ENCODE results near the gene LDB2.
A peak's percentile ranks its signal among the peaks of the same experiment; 100 is the strongest.
"Not testable (repeated sequence)": the region's sequence is repeated elsewhere in the genome, so short reads cannot be mapped to it uniquely, and the experiment has no call there.

Gene LDB2

DNA sequence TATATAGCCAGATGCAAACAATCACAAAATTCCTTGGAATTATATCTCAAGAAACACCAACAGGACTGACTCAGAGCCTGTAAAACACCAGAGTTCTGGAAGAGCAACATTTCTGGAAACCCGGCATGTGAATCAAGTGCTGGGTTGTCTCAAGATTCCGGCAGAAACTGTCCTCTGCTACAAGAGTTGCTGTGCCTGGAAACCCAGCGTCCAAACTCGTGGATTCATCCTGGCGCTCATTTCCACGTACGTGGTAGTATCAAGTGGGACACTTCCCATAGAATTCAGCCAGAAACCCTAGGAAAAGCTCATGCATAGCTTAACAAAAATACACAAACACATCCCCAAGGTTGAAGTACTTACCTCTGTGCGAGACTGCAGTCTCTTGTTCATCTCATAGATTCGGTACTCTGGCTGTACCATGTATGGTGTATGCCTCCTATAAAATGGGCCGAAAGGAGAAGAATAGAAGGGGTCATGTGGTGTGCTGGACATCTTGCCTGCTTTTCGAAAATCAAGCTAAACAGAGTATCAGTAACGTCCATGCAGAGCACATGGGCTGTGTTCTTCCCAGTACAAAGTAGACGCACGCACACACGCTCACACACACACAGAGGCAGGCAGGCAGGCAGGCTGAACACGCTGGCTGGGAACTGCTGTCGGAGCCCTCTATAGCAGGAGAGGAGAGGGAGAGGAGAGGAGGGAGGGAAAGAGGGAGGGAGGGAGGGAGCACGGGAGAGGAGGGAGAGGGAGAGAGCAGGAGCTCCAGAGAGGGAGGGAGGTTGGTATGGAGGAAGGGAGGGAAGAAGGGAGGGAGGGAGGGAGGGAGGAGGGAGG is at the start of gene LDB2:
LDB2 (minus strand) TSS at position 655 of the 837 bp plus-strand sequence.
- DNase-seq, result no peak

DNA sequence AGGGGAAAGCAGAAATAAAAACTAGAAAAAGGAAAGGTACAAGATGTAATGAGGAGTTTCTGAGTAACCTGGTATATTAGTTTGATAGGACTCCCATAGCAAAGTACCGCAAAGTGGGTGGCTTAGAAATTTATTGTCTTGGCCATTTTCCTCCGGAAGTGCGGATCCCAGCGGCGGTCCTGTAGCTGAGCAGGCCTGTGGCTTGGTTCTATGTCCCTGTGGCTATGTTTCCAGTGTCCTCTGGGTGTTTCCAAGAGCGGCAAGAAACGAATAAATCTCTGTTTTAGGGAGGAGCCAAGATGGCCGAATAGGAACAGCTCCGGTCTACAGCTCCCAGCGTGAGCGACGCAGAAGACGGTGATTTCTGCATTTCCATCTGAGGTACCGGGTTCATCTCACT is 44.0 kb upstream of the LDB2 start:
- peak in 2 of 3 donors; percentile 1 to 3 for DNase-seq

DNA sequence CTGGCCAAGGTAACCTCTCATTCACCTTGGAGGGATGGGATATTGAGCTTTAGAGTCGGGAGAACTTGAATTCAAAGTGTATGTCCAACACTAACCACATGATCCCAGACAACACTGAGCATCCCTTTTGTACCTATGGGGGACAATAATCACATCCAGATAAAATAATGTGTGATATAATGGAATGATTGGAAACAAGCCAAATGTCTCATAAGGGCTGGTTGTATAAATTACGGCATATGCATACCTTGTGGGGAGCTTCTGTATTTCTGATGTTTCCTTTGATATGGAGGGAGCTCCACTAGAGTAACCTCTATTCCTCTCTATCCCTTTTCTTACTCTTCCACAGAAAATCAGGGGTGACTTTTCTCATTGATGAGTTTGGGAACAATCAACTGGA is 40.7 kb upstream of the LDB2 start:
- no peak for DNase-seq

DNA sequence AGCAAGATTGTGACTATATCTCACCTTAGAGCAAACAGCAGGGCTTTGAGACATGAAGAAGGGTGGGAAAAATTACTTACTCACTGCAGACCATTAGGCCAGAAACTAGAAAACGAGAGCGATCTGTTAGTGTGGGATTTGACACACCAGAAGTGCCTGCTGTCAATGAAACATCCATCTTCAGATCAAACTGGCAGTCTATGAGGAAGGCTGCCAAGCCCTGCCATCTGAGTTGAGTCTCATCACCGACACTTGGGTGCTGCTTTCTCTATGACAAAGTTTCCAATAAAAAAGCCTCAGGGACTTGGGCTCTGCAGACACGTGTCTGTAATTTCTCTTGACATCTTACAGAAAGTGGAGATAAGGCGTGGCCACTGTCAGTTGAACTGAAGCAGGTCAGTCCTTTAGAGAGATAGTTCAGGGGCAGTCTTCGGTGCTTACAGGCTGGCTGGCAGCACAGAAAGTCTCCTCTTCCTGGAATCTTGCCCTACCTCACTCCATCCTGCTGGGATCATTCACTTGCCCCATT is 40.1 kb upstream of the LDB2 start:
- DNase-seq, result no peak

DNA sequence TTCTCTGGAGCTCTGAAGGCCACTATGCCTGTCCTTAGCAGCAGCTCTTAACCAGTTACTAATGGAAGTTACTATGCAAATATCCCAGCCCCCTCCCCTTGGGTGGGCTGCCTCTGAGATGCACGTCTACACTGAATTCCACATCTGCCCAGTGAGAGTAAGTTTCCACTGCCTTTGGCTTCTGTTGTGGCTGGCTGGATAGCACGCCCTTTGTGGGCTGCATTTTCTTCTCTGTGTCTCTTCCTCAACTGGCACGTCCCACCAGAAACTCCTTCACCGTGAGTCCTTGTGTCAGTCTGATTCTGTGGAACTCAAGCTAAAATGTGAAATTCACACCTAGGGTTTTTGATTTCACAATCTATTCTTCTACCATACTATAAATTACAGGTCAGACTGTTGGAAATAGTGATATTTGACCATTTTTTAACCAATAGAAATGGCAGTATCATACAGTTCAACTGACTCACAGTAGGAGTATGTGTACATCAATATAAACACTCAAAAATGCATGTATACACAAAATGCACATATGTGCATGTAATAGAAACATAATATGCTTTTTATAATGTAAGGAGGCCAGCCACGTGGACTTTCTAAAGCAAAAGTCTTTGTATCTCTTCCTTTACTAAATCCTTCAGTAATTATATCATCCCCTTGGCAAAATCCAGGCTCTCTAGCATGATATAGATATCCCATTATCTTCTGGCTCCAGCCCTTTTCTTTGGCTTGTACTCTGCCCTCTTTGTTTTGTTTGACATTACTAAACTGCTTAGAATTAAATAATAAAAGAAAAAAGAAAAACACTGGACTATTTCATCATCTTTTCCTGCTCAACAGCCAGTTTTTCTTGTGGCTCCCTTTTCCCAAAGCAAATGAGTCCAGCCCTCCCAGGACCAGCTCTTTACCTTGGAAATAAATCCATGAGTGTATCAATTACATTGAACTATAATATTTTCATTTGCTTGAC is 33.2 kb upstream of the LDB2 start:
- DNase-seq, result no peak

DNA sequence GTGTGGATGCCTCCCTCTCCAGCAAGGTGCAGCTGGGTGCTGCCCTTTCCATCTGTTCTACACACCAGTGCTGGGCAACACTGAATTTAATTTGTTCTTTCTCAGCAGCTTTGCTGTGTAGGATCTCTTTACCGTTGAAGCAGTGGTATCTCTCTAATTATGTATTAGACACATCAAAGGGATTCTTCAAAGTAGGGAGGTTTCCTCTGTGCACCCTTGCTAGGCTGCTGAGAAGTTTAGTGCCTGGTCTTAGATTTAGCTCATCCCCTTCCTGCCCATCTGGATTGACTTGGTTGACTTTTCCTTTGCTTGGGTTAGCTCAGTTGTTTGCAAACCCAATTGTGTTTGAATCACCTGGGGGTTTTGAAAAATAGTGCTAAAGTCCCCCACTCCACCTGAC is 27.8 kb upstream of the LDB2 start:
- DNase-seq, result no peak

DNA sequence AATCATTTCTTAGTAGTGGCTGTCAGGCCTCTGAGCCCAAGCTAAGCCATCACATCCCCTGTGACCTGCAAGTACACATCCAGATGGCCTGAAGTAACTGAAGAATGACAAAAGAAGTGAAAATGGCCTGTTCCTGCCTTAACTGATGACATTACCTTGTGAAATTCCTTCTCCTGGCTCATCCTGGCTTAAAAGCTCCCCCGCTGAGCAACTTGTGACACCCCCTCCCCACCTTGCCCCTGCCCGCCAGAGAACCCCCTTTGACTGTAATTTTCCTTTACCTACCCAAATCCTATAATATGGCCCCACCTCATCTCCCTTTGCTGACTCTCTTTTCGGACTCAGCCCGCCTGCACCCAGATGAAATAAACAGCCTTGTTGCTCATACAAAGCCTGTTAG is 20.3 kb upstream of the LDB2 start:
- DNase-seq, result not testable (repeated sequence)

DNA sequence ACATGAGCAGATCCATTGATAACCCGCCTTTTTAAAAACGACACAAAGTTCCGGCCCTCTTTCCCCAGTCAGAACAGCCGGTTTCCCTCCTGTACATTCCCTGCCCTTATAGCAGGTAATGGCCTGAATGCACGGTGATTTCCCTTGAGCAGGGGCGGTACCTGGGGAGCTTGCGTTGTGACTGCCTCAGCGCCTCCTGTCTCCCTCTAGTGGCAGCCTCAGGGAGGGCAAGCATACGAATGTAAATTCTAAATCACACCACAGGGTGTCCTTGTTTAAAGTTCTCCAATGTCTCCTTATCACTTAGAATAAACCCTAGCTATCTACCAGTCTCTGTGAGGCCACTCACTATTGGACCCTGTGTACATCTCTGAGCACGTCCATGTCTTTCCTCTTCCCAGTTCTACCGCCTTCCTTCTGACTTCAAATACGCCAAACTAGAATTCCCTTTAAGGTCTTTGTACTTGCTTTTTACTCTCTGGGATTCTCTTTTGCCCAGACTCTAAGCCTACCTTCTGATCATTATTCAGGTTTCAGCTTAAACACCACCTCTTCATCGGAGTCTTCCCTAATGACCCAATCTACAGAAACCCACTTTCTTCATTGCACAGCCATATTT is 18.4 kb upstream of the LDB2 start:
- DNase-seq, result peak; percentile 45 to 70 (median 68)

DNA sequence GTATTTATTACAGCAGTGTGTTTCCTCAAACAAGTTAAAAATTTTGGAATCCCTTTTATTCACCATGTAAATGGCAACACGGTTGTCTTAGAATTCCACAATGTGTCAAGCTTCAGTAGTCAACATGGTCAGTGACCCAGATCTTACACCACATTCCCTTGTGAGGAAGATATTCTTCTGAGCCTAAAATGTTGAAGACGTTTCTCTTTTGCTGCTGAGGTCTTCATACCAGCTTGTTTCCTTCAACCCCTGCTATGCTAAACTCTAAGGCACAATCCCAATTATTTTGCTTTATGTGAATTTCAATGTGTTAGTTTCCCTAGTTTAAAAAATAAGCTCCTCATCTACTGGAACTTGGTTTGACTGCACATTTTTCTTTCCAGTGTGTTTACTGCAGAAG is 17.6 kb upstream of the LDB2 start:
- DNase-seq, result no peak

DNA sequence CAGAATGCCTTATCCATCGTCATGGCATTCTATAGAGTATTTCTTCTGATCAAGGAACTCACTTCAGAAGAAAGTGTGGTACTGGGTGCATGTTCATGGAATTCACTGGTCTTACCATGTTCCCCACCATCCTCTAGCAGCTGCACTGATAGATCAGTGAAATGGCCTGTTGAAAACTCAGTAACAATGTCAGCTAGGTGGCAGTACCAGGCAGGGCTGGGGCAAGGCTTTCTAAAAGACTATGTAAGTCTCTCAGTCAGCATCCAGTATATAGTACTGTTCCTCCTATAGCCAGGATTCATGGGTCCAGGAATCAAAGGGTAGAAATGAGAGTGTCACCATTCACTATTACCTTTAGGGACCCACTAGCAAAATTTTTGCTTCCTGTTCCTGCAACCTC is 15.8 kb upstream of the LDB2 start:
- DNase-seq, result no peak

DNA sequence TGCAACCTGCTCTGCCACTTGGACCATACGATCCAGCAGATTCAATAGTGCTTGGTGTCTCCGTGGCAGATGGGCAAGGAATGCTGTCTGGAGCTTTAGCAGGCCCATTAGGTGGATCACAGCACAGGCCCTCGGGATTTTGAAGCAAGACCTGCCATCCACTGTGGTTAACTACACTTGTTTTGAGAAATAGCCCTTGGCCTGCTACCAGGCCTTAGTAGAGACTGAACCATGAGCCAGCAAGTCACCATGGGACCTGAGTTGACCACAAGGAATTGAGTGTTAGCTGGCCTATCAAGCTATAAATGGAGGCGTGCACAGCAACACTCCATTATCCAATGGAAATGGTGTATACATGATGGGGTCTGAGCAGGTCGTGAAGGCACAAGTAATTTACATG is 14.5 kb upstream of the LDB2 start:
- DNase-seq, result no peak

DNA sequence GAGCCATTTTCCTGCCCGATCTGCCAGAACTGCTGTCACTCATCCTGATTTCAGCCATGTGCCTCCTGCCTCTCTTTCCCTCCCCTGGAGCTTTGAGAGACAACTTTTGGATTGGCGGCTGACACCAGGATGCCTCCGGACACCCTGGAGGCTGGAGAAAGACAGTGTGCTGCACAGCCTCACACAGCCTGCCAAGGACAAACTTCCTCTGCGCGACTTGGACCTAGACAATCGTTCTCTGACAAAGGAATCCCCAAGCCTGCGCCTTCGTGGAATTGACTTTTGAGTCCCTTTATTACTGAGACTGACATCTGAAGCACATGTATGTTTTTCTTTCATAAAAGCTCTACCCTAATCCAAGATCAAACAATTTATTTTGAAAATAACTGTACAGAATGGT is 10.8 kb upstream of the LDB2 start:
- no peak for DNase-seq

DNA sequence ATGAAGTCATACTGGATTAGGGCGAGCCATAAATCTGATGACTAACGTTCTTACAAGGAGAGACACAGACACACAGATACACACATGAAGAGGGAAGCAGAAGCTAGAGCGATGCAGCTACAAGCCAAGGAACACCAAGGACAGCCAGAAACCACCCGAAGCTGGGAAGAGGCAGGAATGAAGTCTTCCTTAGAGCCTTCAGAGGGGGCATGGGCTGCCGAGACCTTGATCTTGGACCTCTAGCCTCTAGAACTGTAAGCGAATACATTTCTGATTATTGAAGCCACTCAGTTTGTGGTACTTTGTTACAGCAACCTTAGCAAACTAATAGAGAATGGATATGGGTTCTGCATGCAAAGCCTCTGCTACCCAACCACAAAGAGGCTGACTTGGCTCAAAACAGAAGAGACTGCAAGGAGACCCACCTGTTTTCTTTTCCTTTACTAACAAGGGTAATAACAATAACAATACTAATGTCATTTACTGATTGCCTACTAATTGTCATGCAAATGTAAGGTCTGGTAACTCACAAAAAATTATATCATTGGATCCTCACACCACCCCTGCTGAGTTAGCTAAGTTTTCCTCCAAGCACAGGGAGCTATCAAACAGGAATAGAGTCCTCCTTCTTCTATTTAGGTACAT is 10.1 kb upstream of the LDB2 start:
- no peak for DNase-seq

DNA sequence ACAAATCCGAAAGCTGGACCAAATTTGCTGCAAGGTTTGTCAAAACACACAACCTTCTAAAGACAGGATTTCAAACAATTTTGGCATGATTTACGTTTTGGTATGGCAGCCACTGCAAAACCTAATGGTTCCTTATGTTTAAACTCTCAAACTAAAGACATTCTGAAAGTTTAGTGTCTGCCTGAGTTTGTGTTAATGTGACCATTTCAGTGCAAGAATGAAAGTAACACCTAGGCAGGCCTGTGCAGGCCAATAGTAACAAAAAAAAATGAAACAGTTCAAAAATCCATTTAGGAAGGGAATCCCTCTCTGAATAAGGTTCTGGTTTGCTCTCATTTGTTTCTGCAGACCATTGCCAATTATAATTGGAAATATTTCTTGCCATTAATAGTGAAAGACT is 1.9 kb upstream of the LDB2 start:
- no peak for DNase-seq

DNA sequence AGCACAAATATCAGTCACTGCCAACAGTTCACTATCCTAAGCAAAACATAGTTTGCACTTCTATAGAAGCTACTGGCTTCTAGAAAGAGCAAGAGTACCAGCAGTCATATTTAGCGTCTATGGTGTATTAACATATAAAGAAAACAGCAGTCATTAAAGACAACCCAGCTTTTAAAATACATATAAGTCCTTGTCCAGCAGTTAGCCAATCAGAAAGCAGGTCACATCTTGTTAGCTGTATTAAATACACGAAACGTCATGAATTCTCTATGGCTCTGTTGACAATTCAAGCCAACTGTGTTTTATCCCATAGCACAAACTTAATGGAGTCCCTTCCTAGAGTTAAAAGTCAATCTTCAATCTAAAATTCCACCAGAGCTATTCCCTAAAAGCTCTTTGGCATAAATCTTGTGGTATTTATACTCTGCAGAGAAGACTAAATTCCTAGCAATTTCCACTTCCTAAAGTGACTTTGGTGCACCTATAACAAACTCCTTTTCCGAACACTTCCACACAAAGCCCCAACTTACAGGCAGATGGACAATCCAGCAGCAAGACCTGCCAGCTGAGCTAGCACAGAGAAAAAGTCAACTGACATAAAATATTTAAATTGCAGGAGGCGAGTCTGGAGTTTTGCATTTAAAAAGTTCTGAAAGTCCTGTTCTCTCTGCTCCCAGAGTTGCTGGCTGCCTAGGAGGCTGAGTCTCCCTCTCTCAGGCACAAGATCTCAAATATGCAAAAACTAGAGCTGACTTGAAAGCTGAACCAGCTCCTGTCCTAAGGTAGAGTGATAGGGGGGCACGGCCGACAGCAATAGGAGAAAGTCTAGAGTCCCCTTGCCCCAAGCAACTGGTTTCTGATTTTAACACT is 1.3 kb downstream of the LDB2 start:
- DNase-seq, result no peak

DNA sequence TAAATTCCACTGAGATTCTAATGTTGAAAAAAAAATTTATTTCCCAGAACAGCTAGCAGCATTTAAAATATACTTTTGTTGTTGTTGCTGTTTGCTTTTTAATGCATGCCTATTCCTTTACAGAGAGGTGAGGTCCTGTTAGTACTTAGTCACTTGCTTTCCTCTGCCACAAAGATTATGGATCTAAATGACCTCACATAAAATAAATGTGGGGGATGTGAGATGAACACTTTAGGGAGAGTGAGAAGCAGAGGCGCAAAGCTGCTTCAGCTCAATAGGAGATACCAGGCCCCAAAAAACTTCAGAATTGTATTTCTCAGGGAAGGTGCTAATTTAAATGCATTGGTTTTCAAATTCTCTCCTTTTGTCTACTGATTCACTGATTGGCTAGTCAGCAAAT is 4.0 kb downstream of the LDB2 start:
- DNase-seq, result no peak

DNA sequence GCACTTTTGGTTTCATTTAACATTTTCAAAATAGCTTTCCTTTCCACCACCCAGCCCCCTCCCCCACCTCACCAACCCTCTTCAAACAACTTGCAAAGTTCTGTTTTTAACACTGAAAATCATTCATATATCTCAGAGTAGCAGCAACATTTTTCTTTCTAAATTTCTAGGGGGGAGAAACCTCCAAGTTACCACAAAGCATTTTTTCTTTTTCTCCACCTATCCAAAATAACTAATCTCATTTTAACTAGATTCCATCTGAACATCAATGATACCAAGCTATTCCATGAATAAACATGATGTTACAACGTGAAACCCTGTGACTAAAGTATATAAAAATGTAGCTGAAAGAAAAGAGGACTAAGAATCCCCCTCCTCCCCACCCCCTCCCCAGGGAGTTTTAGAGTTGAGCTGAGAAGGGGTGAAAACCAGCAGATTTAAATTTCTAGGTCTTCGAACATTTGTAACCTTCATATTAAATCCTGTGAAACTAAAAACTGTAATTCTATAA is 5.2 kb downstream of the LDB2 start:
- DNase-seq, result peak in 2 of 3 donors; percentile 10 to 32

DNA sequence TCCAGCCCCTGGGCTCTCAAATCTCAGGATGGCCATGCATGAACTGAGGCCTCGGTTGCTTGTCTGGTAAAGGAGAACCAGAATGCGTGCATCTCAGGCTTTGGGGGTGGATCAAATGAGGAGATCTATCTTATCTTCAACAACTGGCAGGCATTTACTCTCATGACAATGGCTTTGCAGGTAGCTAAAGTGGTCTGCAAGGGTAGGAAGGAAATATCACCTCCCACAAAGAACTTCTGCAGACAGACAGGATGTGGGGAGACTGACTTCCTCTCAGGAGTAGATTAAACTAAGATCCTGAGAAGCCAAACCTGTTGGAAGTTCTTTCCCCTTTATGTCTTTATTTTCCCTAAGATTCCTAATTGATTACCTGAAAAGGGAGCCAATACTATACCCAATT is 7.8 kb downstream of the LDB2 start:
- no peak for DNase-seq

DNA sequence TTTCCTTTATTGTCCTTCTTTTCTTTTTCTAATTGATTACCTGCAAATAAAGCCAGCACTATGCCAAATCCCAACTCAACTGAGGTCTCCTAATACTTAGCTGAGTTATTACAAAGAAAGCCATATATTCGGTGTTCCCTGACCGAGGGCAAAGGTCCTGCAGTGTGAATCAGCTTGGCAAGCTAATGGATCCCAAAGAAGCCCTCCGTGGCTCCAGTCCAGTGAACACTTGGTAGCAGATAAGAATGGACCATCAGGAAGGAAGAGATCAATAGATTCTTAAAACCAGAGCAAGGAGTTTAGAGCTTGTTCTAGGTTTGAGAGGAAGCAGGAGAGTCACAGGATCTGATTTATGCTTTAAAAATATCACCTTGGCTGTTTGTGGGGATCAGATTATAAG is 8.5 kb downstream of the LDB2 start:
- DNase-seq, result no peak

DNA sequence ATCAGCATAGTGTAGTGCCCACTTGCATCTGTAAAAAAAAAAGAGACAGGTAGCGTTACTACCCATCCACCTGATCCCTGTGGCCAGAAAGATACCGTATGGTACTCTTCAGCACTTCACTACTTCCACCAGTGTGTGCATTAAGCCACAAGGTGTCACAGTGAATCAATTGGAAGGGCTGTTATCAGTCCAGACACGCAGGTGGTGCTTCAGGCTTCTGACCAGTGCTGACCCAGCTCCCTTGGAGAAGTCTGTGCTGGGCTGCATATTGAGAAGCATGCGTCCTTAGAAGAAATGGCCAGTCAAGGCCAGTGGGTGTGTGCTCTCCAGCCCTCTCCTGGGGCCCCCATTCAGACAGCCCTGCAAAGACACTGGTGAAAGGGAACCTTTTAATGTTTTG is 10.6 kb downstream of the LDB2 start:
- DNase-seq, result no peak

DNA sequence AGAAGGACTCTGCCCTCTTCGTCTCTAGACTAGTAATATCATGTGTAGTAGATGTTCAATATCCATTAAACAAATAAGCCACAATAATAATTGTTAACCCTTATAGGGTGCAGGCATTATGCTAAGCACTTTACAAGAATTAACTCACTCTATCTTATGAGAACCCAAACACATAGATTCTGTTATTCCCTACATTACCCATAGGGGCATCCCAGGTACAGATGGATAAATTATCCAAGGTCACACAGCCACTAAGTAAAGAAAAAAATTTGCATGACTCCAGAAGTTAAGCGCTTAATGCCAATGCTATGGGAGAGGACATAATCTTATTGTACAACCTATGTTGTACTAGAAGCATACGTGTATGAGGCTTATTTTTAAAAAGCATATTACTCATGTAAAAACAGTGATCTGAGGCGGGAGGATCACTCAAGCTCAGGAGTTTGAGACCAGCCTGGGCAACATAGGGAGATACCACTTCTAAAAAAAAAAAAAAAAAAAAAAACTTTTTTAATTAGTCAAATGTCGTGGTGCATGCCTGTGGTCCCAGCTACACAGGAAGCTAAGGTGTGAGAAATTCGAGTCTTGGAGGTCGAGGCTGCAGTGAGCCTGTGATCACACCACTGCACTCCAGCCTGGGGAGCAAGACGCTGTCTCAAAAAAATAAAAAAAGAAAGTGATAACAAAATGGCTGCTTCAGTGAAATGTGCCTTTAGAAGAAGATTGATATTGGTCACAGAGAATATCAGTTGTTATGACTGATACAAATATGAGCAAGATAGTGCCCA is 13.6 kb downstream of the LDB2 start:
- DNase-seq, result no peak
